ENCODE measurements around the gene OSER1.

Gene OSER1

DNA sequence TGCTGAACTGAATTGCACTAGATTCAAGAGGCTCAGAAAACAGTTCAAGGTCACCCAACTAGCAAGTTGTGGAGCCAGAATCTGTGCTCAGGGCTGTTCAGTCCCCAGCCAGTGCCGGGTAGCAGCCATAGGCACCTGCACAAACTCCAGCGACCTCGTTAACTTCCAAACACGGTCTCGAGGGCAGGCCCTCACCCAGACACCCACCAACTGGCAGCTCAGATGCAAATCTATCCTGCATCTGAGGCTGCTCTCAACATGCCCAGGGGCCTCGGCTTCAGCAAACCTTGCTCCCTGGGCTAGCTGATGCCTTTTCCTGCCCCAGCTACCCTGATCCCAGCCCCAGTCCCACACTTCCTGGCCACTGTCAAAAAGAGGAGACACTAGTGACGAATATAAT lies 27.3 kb downstream of the OSER1 start (continued):
- TF ChIP-seq ZNF830 (tag by site-specific recombination; IDR thresholded peaks at IDR 0.05; ENCODE audit: low read depth): no peak

DNA sequence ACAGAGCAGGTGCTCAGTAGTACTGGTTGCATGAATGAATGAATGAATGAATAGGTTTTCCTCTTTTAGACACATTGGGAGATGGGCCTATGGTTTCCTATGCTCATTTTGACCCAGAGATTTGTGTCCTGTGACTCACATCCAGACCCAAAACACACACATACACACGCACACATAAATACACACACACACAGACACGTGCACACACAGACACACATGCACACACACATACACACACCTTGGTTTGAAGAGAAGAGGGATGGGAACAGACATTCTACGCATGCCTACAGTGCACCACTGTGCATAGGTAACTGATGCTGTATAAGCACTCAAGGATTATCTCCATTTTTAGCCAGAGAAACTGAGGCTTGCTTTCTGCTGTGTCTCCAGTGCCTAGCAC lies 27.7 kb downstream of the OSER1 start:
- Histone ChIP-seq H3K36me3 (ENCODE audit: control insufficient read depth in 2 of 2, insufficient read depth in 1 of 2, low read length in 2 of 2) (no peaks in the 10 kb centered on the region), H3K27ac (ENCODE audit: extremely low read depth, low read depth, low read length) (no peak overlapping the region), H3K9me3 (ENCODE audit: control insufficient read depth, insufficient read depth, low read depth, low read length) (no peaks in the 10 kb centered on the region), H3K4me1 (ENCODE audit: control insufficient read depth, insufficient read depth, low read length) (peaks cover 6% of the 10 kb centered on the region), H3K4me3 (ENCODE audit: low read depth, low read length) (no peak overlapping the region)
- ChIA-PET CTCF (interaction anchor here (1.2 kb wide), 1 partner anchor 66 kb away, joined by 5 read pairs; no protein-coding TSS in a partner anchor), POLR2A (no interaction called here)
- TF ChIP-seq ZNF324 (tag by site-specific recombination; IDR thresholded peaks at IDR 0.05): no peak
- TF ChIP-seq, protein P1, sequence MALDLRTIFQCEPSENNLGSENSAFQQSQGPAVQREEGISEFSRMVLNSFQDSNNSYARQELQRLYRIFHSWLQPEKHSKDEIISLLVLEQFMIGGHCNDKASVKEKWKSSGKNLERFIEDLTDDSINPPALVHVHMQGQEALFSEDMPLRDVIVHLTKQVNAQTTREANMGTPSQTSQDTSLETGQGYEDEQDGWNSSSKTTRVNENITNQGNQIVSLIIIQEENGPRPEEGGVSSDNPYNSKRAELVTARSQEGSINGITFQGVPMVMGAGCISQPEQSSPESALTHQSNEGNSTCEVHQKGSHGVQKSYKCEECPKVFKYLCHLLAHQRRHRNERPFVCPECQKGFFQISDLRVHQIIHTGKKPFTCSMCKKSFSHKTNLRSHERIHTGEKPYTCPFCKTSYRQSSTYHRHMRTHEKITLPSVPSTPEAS (tag by site-specific recombination; IDR thresholded peaks at IDR 0.05): peak; percentile 88

GRCh38 chr20:44182135-44182765 lies 28.3 kb downstream of the OSER1 start:
- H3K36me3 ChIP-seq (ENCODE audit: control insufficient read depth in 2 of 2, insufficient read depth in 1 of 2, low read length in 2 of 2): no peaks in the 10 kb centered on the region
- ChIA-PET CTCF (interaction anchor here (1.2 kb wide), 1 partner anchor 65 kb away, joined by 5 read pairs; no protein-coding TSS in a partner anchor), POLR2A (no interaction called here)
- H3K4me1 ChIP-seq (ENCODE audit: control insufficient read depth, insufficient read depth, low read length): peaks cover under 1% of the 10 kb centered on the region; the same call in 1 of the 2 replicates
- H3K27ac ChIP-seq (ENCODE audit: extremely low read depth, low read depth, low read length): no peak overlapping the region
- no peak overlapping the region for H3K4me3 ChIP-seq (ENCODE audit: low read depth, low read length)
- no peaks in the 10 kb centered on the region for H3K9me3 ChIP-seq (ENCODE audit: control insufficient read depth, insufficient read depth, low read depth, low read length)
- TF ChIP-seq ZNF518A (tag by site-specific recombination; conservative IDR thresholded peaks at IDR 0.05; ENCODE audit: low read depth): no peak
- TF ChIP-seq ZBTB17 (tag by site-specific recombination; IDR thresholded peaks at IDR 0.05): no peak
- no peak for TF ChIP-seq ZNF302 (tag by site-specific recombination; IDR thresholded peaks at IDR 0.05; ENCODE audit: low read depth)
- no peak for TF ChIP-seq ZNF677 (tag by site-specific recombination; IDR thresholded peaks at IDR 0.05)
- TF ChIP-seq ZNF521 (tag by site-specific recombination; IDR thresholded peaks at IDR 0.05): no peak
- no peak for TF ChIP-seq ZNF843 (tag by site-specific recombination; IDR thresholded peaks at IDR 0.05)
- TF ChIP-seq, protein P2, sequence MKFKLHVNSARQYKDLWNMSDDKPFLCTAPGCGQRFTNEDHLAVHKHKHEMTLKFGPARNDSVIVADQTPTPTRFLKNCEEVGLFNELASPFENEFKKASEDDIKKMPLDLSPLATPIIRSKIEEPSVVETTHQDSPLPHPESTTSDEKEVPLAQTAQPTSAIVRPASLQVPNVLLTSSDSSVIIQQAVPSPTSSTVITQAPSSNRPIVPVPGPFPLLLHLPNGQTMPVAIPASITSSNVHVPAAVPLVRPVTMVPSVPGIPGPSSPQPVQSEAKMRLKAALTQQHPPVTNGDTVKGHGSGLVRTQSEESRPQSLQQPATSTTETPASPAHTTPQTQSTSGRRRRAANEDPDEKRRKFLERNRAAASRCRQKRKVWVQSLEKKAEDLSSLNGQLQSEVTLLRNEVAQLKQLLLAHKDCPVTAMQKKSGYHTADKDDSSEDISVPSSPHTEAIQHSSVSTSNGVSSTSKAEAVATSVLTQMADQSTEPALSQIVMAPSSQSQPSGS (tag by site-specific recombination; IDR thresholded peaks at IDR 0.05; ENCODE audit: low read depth): no peak
- TF ChIP-seq TSHZ1 (tag by site-specific recombination; IDR thresholded peaks at IDR 0.05; ENCODE audit: borderline replicate concordance): no peak
- TF ChIP-seq ZBTB26 (tag by site-specific recombination; optimal IDR thresholded peaks at IDR 0.05): no peak
- TF ChIP-seq, protein P3, sequence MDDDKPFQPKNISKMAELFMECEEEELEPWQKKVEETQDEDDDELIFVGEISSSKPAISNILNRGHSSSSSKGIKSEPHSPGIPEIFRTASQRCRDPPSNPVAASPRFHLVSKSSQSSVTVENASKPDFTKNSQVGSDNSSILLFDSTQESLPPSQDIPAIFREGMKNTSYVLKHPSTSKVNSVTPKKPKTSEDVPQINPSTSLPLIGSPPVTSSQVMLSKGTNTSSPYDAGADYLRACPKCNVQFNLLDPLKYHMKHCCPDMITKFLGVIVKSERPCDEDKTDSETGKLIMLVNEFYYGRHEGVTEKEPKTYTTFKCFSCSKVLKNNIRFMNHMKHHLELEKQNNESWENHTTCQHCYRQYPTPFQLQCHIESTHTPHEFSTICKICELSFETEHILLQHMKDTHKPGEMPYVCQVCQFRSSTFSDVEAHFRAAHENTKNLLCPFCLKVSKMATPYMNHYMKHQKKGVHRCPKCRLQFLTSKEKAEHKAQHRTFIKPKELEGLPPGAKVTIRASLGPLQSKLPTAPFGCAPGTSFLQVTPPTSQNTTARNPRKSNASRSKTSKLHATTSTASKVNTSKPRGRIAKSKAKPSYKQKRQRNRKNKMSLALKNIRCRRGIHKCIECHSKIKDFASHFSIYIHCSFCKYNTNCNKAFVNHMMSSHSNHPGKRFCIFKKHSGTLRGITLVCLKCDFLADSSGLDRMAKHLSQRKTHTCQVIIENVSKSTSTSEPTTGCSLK (tag by site-specific recombination; IDR thresholded peaks at IDR 0.05): no peak

Data from HEK293 (cell line).